H9 (cell line): Measurements from ENCODE around the gene KRTAP5-4. TPM values are rescaled to one million over a fixed set of nuclear protein-coding genes. Genes with fewer than 3 reads are reported as not detected.
"Not testable (repeated sequence)": the region's sequence is repeated elsewhere in the genome, so short reads cannot be mapped to it uniquely, and the experiment has no call there.

Source experiments
- DNase-seq: peaks from one replicate; pipeline ENCODE4 v3.0.0-alpha.2; 2017
- H2AFZ ChIP-seq: one replicate; pipeline ENCODE4 v1.6.1; 2013; ENCODE audit warnings: mild to moderate bottlenecking, low read length, control low read depth, moderate library complexity
- H2AK5ac ChIP-seq: 2 replicates; pipeline ENCODE4 v1.6.1; 2013; ENCODE audit warnings: low read length, control low read depth, mixed read lengths; ENCODE audit not compliant: insufficient read length
- H2BK120ac ChIP-seq: one replicate; pipeline ENCODE4 v1.6.1; 2013; ENCODE audit warnings: low read depth, mild to moderate bottlenecking, low read length, control low read depth, inconsistent platforms; ENCODE audit not compliant: poor library complexity, severe bottlenecking
- H2BK12ac ChIP-seq: 2 replicates; pipeline ENCODE4 v1.6.1; 2013; ENCODE audit warnings: low read length, control low read depth, mixed read lengths, low read depth; ENCODE audit not compliant: insufficient read length
- H2BK15ac ChIP-seq: 2 replicates; pipeline ENCODE4 v1.6.1; 2013; ENCODE audit warnings: low read depth, low read length, control low read depth
- H2BK20ac ChIP-seq: one replicate; pipeline ENCODE4 v1.6.1; 2013; ENCODE audit warnings: low read depth, mild to moderate bottlenecking, low read length, control low read depth, inconsistent platforms; ENCODE audit not compliant: poor library complexity, severe bottlenecking
- H2BK5ac ChIP-seq: 2 replicates; pipeline ENCODE4 v1.6.1; 2013; ENCODE audit warnings: low read length, control low read depth, mixed read lengths; ENCODE audit not compliant: insufficient read length
- H3K14ac ChIP-seq: 2 replicates; pipeline ENCODE4 v1.6.1; 2013; ENCODE audit warnings: low read length, control low read depth; ENCODE audit not compliant: insufficient read depth
- H3K18ac ChIP-seq: 2 replicates; pipeline ENCODE4 v1.6.1; 2013; ENCODE audit warnings: low read depth, mild to moderate bottlenecking, mixed read lengths, low read length, control low read depth; ENCODE audit not compliant: insufficient read length
- H3K23ac ChIP-seq: 2 replicates; pipeline ENCODE4 v1.6.1; 2013; ENCODE audit warnings: low read length, control low read depth, mixed read lengths, low read depth; ENCODE audit not compliant: insufficient read length
- H3K23me2 ChIP-seq: 2 replicates; pipeline ENCODE4 v1.6.1; 2013; ENCODE audit warnings: low read depth, mild to moderate bottlenecking, mixed read lengths, low read length, control low read depth; ENCODE audit not compliant: insufficient read length, poor library complexity, severe bottlenecking
- H3K27ac ChIP-seq: 2 replicates; pipeline ENCODE4 v1.5.1; 2013; ENCODE audit warnings: low read length, control low read depth, mixed read lengths, low read depth; ENCODE audit not compliant: insufficient read length
- H3K27me3 ChIP-seq: 2 replicates; pipeline ENCODE4 v1.6.1; 2013; ENCODE audit warnings: low read length, control low read depth, inconsistent platforms; ENCODE audit not compliant: insufficient read depth
- H3K4ac ChIP-seq: 2 replicates; pipeline ENCODE4 v1.6.1; 2013; ENCODE audit warnings: low read depth, mild to moderate bottlenecking, control low read depth, inconsistent platforms, low read length, moderate library complexity
- H3K4me1 ChIP-seq: 2 replicates; pipeline ENCODE4 v1.6.1; 2013; ENCODE audit warnings: low read length, control low read depth, inconsistent platforms; ENCODE audit not compliant: insufficient read depth
- H3K4me2 ChIP-seq: 2 replicates; pipeline ENCODE4 v1.6.1; 2013; ENCODE audit warnings: low read length, control low read depth, mixed read lengths; ENCODE audit not compliant: insufficient read length, insufficient read depth
- H3K56ac ChIP-seq: 2 replicates; pipeline ENCODE4 v1.6.1; 2013; ENCODE audit warnings: low read depth, mild to moderate bottlenecking, mixed read lengths, low read length, control low read depth; ENCODE audit not compliant: insufficient read length
- H3K79me1 ChIP-seq: 2 replicates; pipeline ENCODE4 v1.6.1; 2013; ENCODE audit warnings: low read depth, mild to moderate bottlenecking, moderate library complexity, low read length, control low read depth, inconsistent platforms; ENCODE audit not compliant: insufficient read depth, poor library complexity, severe bottlenecking
- H3K79me2 ChIP-seq: 2 replicates; pipeline ENCODE4 v1.6.1; 2013; ENCODE audit warnings: low read length, control low read depth, inconsistent platforms; ENCODE audit not compliant: insufficient read depth
- H3K9ac ChIP-seq: 2 replicates; pipeline ENCODE4 v1.6.1; 2013; ENCODE audit warnings: low read length, control low read depth, mixed read lengths; ENCODE audit not compliant: insufficient read length; ENCODE audit errors: extremely low read depth
- H3K9me3 ChIP-seq: one replicate; pipeline ENCODE4 v1.6.1; 2013; ENCODE audit warnings: low read depth, low read length, inconsistent platforms; ENCODE audit not compliant: control insufficient read depth
- H3T11ph ChIP-seq: one replicate; pipeline ENCODE4 v1.6.1; 2013; ENCODE audit warnings: mild to moderate bottlenecking, low read length, control low read depth, inconsistent platforms
- H4K20me1 ChIP-seq: one replicate; pipeline ENCODE4 v1.6.1; 2013; ENCODE audit not compliant: control insufficient read depth, insufficient read length, insufficient read depth
- H4K5ac ChIP-seq: 2 replicates; pipeline ENCODE4 v1.6.1; 2013; ENCODE audit warnings: low read depth, mild to moderate bottlenecking, mixed read lengths, low read length, control low read depth; ENCODE audit not compliant: insufficient read length
- H4K8ac ChIP-seq: replicated peaks from 2 replicates; pipeline ENCODE4 v1.6.1; 2013; ENCODE audit warnings: low read length, control low read depth, mixed read lengths, low read depth; ENCODE audit not compliant: insufficient read length
- H4K91ac ChIP-seq: 2 replicates; pipeline ENCODE4 v1.6.1; 2013; ENCODE audit warnings: low read depth, mild to moderate bottlenecking, moderate library complexity, mixed read lengths, low read length, control low read depth; ENCODE audit not compliant: insufficient read length
- H3K27ac Mint-ChIP-seq, 3 experiments: 2 replicates in 2 of 3; 3 replicates in 1 of 3; pipeline ENCODE4 v1.8.0; 2020 to 2021; ENCODE audit warnings: mixed read lengths in 3 of 3, mild to moderate bottlenecking in 1 of 3, moderate library complexity in 1 of 3
- H3K27me3 Mint-ChIP-seq: 2 replicates; pipeline ENCODE4 v1.8.0; 2021; ENCODE audit warnings: low read depth, mild to moderate bottlenecking, moderate library complexity, mixed read lengths
- H3K36me3 Mint-ChIP-seq, 3 experiments: 2 replicates in 2 of 3; 3 replicates in 1 of 3; pipeline ENCODE4 v1.8.0; 2020 to 2021; ENCODE audit warnings: low read depth in 3 of 3, mixed read lengths in 3 of 3; ENCODE audit not compliant: insufficient read depth in 1 of 3
- H3K4me1 Mint-ChIP-seq, 2 experiments: 2 replicates each; pipeline ENCODE4 v1.8.0; 2020; ENCODE audit warnings: mixed read lengths in 2 of 2
- H3K4me3 Mint-ChIP-seq, 2 experiments: 2 replicates in 1 of 2; 3 replicates in 1 of 2; pipeline ENCODE4 v1.8.0; 2020 to 2021; ENCODE audit warnings: mild to moderate bottlenecking in 2 of 2, mixed read lengths in 2 of 2, moderate library complexity in 1 of 2
- H3K9me3 Mint-ChIP-seq, 2 experiments: 2 replicates in 1 of 2; 3 replicates in 1 of 2; pipeline ENCODE4 v1.8.0; 2020; ENCODE audit warnings: mild to moderate bottlenecking in 2 of 2, mixed read lengths in 2 of 2, moderate library complexity in 1 of 2
- CTCF ChIP-seq: fragments of 200-600 bp; sonication (generic); conservative IDR thresholded peaks from 3 replicates; pipeline ENCODE4 v1.8.0; 2021; ENCODE audit warnings: antibody characterized with exemption, mild to moderate bottlenecking
- WGBS: extraction: QIAGEN DNeasy Blood & Tissue Kit; methylation state at CpG from one replicate; pipeline ENCODE4 v1.1.7; 2013; ENCODE audit warnings: missing lambda C conversion rate, low lambda C conversion rate, mixed read lengths; ENCODE audit not compliant: insufficient read length; ENCODE audit errors: extremely low coverage; 5-methylcytosine and 5-hydroxymethylcytosine counted together
- total RNA-seq: library from RNA; stranded (reverse); gene quantifications from 2 replicates; pipeline ENCODE4 v1.2.1, GENCODE V29; 2021

The KRTAP5-4 gene
- total RNA-seq, 1 experiment from 2014 or later = not detected

GRCh38 chr11:1597331-1597993 lies 24.5 kb downstream of the KRTAP5-4 start:
- no peak for DNase-seq
- WGBS = no CpG with 5 or more reads among the region's 10 CpGs
- Histone ChIP-seq H3K4ac (no peak overlapping the region), H2BK5ac (no peak overlapping the region), H3K9me3 (no peaks in the 10 kb centered on the region), H3K18ac (peak overlapping the region; percentile 35), H2AK5ac (no peak overlapping the region), H3K23ac (no peak overlapping the region), H2BK20ac (no peak overlapping the region), H2AFZ (no peak overlapping the region), H3K4me2 (no peak overlapping the region), H3K56ac (no peak overlapping the region), H2BK120ac (no peak overlapping the region), H4K8ac (no peak overlapping the region), H3K23me2 (no peaks in the 10 kb centered on the region), H2BK15ac (no peak overlapping the region), H4K91ac (no peak overlapping the region), H3K27ac (no peak overlapping the region), H3K79me1 (no peaks in the 10 kb centered on the region), H3K27me3 (no peaks in the 10 kb centered on the region), H3T11ph (no peak overlapping the region), H3K4me1 (peaks cover 3% of the 10 kb centered on the region; the same call in 1 of the 2 replicates), H3K79me2 (no peaks in the 10 kb centered on the region), H3K9ac (no peak overlapping the region), H3K14ac (no peak overlapping the region), H2BK12ac (no peak overlapping the region), H4K5ac (no peak overlapping the region), H4K20me1 (no peaks in the 10 kb centered on the region)
- Mint-ChIP-seq H3K27ac (no peak overlapping the region; a peak in 1 of 7 replicates), H3K27me3 (peaks cover 68% of the 10 kb centered on the region), H3K4me1 (peaks cover 29 to 33% of the 10 kb centered on the region in 2 experiments), H3K4me3 (no peak overlapping the region), H3K9me3 (peaks cover 12 to 18% of the 10 kb centered on the region in 2 experiments), H3K36me3 (peaks cover 4 to 8% (median 4%) of the 10 kb centered on the region in 3 experiments; a peak in 6 of 7 replicates)
- no peak for TF ChIP-seq CTCF

- H2BK5ac ChIP-seq, H3T11ph ChIP-seq, H3K27me3 ChIP-seq, H3K4me1 ChIP-seq, H4K20me1 ChIP-seq, H2BK20ac ChIP-seq, H3K27ac ChIP-seq, H4K5ac ChIP-seq, H3K23me2 ChIP-seq, H3K79me1 ChIP-seq, H3K23ac ChIP-seq, H3K56ac ChIP-seq, H2BK120ac ChIP-seq, H2AK5ac ChIP-seq, H3K9me3 ChIP-seq, H3K4ac ChIP-seq, H2BK12ac ChIP-seq, H4K91ac ChIP-seq, H2AFZ ChIP-seq, H4K8ac ChIP-seq, H3K79me2 ChIP-seq, H3K36me3 Mint-ChIP-seq, H2BK15ac ChIP-seq: not testable (repeated sequence)
- Mint-ChIP-seq H3K27ac (peak overlapping the region in 2 of 3 experiments; percentile 27 to 36; a peak in 2 of 7 replicates), H3K4me1 (peaks cover 29 to 33% of the 10 kb centered on the region in 2 experiments), H3K27me3 (peaks cover 73% of the 10 kb centered on the region), H3K9me3 (peaks cover 5 to 11% of the 10 kb centered on the region in 2 experiments), H3K4me3 (peak overlapping the region; percentile 5 to 31; a peak in 3 of 5 replicates)
- Histone ChIP-seq H3K18ac (peak overlapping the region; percentile 29), H3K14ac (peak overlapping the region; percentile 71; the same call in 1 of the 2 replicates), H3K4me2 (peak overlapping the region; percentile 51), H3K9ac (peak overlapping the region; percentile 22)
- WGBS = no CpG with 5 or more reads among the region's 19 CpGs
- DNase-seq = peak; percentile 52
Observed at GRCh38 chr11:1596576-1597121, 25.3 kb downstream of the KRTAP5-4 start.
